GM12872 (cell line): ENCODE results near the gene C2CD4C.

Experiments used
- CTCF ChIP-seq: IDR thresholded peaks from 3 replicates; pipeline ENCODE4 v1.5.1; 2011; ENCODE audit warnings: low read depth, mild to moderate bottlenecking, low read length, moderate library complexity; ENCODE audit not compliant: insufficient read depth

The C2CD4C gene

GRCh38 chr19:372306-372890, 36.5 kb downstream of the C2CD4C start:
- TF ChIP-seq CTCF = no peak

GRCh38 chr19:371501-372168, 37.3 kb downstream of the C2CD4C start:
- no peak for TF ChIP-seq CTCF

- TF ChIP-seq CTCF = no peak
Observed at GRCh38 chr19:370641-371330, 38.2 kb downstream of the C2CD4C start.

- no peak for TF ChIP-seq CTCF
Observed at GRCh38 chr19:369876-370275, 39.1 kb downstream of the C2CD4C start.

- no peak for TF ChIP-seq CTCF
Observed at GRCh38 chr19:369256-369655, 39.7 kb downstream of the C2CD4C start.

GRCh38 chr19:368630-369024, 40.3 kb downstream of the C2CD4C start:
- TF ChIP-seq CTCF = no peak

- TF ChIP-seq CTCF = no peak
Observed at GRCh38 chr19:367963-368629, 40.9 kb downstream of the C2CD4C start.
